NT2/D1 (cell line): ENCODE measurements around the gene RNF214.

ENCODE experiments used
- SUZ12 ChIP-seq: IDR thresholded peaks from 2 replicates; pipeline ENCODE4 v1.6.1; 2011; ENCODE audit not compliant: insufficient read length, insufficient read depth; ENCODE audit errors: extremely low read depth
- YY1 ChIP-seq: IDR thresholded peaks from 2 replicates; pipeline ENCODE4 v1.6.1; 2011; ENCODE audit not compliant: insufficient read length, insufficient read depth

GRCh38 chr11:117232911-117233409, 489 bp downstream of the RNF214 start:
- TF ChIP-seq YY1 = no peak
- TF ChIP-seq SUZ12 = no peak
